ENCODE results near the gene OBP2B. TPM values are rescaled to one million over a fixed set of nuclear protein-coding genes. Genes with fewer than 3 reads are reported as not detected.

The OBP2B gene
- total and polyA plus RNA-seq, 3 donors from 2014 or later, result 34.0 to 53.0 (median 35.1) TPM

DNA sequence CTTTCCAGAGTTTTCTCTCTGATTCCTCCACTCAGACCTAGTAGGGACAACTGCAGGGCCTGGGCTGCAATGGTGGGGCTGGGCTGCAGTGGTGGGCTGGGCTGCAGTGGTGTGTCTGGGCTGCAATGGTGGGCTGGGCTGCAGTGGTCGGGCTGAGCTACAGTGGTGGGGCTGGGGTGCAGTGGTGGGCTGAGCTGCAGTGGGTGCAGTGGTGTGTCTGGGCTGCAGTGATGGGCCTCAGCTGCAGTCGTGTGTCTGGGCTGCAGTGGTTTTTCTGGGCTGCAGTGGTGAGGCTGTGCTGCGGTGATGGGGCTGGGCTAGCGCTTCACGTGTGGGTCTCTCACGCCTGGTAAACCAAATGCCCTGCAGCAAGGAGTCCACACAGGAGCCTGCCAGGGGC is 38.6 kb upstream of the OBP2B start:
- Histone ChIP-seq H3K36me3 (ENCODE audit: low read depth, missing control alignments) (no peaks in the 10 kb centered on the region), H3K27ac (no peak overlapping the region), H3K9me3 (no peaks in the 10 kb centered on the region), H3K4me3 (no peak overlapping the region), H3K4me1 (no peaks in the 10 kb centered on the region), H3K27me3 (no peaks in the 10 kb centered on the region)
- TF ChIP-seq POLR2A (IDR thresholded peaks at IDR 0.05), result no peak
- TF ChIP-seq, protein P1, sequence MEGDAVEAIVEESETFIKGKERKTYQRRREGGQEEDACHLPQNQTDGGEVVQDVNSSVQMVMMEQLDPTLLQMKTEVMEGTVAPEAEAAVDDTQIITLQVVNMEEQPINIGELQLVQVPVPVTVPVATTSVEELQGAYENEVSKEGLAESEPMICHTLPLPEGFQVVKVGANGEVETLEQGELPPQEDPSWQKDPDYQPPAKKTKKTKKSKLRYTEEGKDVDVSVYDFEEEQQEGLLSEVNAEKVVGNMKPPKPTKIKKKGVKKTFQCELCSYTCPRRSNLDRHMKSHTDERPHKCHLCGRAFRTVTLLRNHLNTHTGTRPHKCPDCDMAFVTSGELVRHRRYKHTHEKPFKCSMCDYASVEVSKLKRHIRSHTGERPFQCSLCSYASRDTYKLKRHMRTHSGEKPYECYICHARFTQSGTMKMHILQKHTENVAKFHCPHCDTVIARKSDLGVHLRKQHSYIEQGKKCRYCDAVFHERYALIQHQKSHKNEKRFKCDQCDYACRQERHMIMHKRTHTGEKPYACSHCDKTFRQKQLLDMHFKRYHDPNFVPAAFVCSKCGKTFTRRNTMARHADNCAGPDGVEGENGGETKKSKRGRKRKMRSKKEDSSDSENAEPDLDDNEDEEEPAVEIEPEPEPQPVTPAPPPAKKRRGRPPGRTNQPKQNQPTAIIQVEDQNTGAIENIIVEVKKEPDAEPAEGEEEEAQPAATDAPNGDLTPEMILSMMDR (IDR thresholded peaks at IDR 0.05), result no peak
- DNase-seq, result no peak
- WGBS, 2 donors, result 87 to 90% methylated on average over 6 of the region's 6 CpGs
- intact Hi-C loops (cut with DNase I; ENCODE audit: low total_unique reads), result no loop called here

DNA sequence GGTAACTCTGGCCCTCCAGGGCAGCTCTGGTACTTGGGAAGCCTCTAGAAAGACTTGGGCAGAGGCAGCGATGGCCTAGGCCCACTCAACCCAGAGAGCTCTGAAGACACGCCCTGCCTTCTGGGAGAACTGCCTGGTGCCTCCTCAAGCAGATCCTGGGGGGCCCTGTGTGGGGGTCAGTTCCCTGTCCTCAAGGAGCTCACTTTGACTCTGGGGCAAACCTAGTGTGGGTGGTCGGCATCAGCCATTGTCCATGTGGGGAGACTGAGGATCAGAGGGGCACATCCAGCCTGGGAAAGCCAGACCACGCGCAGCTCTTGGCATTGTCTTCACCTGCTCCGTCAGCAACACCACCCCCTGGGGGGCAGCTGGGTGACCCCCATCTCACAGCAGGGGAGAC is 37.9 kb upstream of the OBP2B start:
- intact Hi-C loops (cut with DNase I; ENCODE audit: low total_unique reads), result no loop called here
- Histone ChIP-seq H3K27me3 (no peaks in the 10 kb centered on the region), H3K4me1 (no peaks in the 10 kb centered on the region), H3K9me3 (no peaks in the 10 kb centered on the region), H3K4me3 (no peak overlapping the region), H3K36me3 (ENCODE audit: low read depth, missing control alignments) (no peaks in the 10 kb centered on the region), H3K27ac (no peak overlapping the region)
- DNase-seq, result no peak
- WGBS, 2 donors, result 92 to 100% methylated on average over 4 to 6 of the region's 6 CpGs
- TF ChIP-seq POLR2A (IDR thresholded peaks at IDR 0.05), result no peak
- TF ChIP-seq, protein P1 (IDR thresholded peaks at IDR 0.05), result no peak

DNA sequence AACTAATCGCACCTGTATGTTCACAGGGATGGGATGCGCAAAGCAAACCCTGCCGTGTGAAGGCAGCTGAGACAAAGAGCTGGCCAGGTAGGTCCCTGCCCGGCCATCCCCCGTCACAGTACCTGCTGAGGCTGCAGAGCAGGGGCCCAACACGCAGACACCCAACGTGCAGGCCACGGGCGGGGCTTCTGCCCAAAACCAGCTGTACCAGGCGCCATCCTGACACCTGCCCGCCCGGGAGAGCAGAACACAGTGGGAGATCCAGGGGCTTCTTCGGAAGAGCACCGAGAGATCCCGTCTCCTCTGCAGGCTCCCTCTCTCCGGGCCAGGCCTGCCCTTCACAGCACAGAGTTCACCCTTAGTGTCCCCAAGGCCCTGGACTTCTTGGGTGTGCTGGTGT is 37.5 kb upstream of the OBP2B start:
- H3K4me3 ChIP-seq, result no peak overlapping the region
- DNase-seq, result no peak
- no peaks in the 10 kb centered on the region for H3K36me3 ChIP-seq (ENCODE audit: low read depth, missing control alignments)
- H3K27ac ChIP-seq, result no peak overlapping the region
- 89 to 96% methylated on average over 6 to 16 of the region's 16 CpGs for WGBS, 2 donors
- TF ChIP-seq POLR2A (IDR thresholded peaks at IDR 0.05), result no peak
- TF ChIP-seq, protein P1 (IDR thresholded peaks at IDR 0.05), result no peak
- no peaks in the 10 kb centered on the region for H3K4me1 ChIP-seq
- no peaks in the 10 kb centered on the region for H3K9me3 ChIP-seq
- intact Hi-C loops (cut with DNase I; ENCODE audit: low total_unique reads), result no loop called here
- H3K27me3 ChIP-seq, result no peaks in the 10 kb centered on the region

DNA sequence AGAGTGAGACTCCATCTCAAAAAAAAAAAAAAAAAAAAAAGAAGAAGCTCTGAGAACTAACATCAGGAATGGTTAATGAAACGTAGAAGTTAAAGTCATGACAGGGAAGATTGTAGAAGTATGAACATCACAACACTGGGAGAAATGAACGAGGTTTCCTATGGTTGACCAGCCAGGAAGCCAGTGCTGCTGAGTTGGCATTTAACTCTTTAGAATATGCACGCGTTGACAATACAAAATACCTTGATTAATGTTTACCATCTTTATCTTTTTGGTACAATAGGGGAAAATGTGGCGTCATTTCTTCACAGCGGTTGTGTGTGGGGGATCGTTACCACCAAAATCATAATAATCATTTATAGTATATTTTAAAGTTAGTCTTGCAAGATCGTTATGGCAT is 33.9 kb upstream of the OBP2B start:
- Histone ChIP-seq H3K9me3 (no peaks in the 10 kb centered on the region), H3K27ac (no peak overlapping the region), H3K27me3 (no peaks in the 10 kb centered on the region), H3K4me3 (no peak overlapping the region), H3K4me1 (peaks cover 5% of the 10 kb centered on the region), H3K36me3 (ENCODE audit: low read depth, missing control alignments) (no peaks in the 10 kb centered on the region)
- intact Hi-C loops (cut with DNase I; ENCODE audit: low total_unique reads), result no loop called here
- TF ChIP-seq POLR2A (IDR thresholded peaks at IDR 0.05), result no peak
- TF ChIP-seq, protein P1 (IDR thresholded peaks at IDR 0.05), result no peak
- 79 to 80% methylated on average over 8 of the region's 8 CpGs for WGBS, 2 donors
- DNase-seq, result no peak

DNA sequence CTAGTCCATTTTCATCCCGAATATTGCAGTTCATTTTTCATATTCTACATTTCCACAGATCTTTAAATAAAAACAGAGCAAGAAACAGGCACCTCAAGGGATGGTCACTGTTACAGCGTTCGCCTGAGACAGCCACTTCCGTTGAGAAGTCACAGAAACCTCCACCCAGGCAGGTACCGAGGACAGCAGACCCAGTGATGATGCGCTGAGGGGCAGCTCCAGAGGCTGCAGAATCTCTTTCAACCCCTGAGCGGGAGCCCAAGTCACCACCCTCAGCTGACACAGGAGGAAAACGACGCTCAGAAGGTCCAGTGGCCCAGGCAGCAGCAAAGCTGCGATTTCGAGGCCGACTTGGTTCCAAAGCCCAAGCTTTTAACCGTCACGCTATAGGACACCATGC is 33.2 kb upstream of the OBP2B start:
- no peaks in the 10 kb centered on the region for H3K9me3 ChIP-seq
- 90 to 95% methylated on average over 14 of the region's 14 CpGs for WGBS, 2 donors
- H3K36me3 ChIP-seq (ENCODE audit: low read depth, missing control alignments), result no peaks in the 10 kb centered on the region
- intact Hi-C loops (cut with DNase I; ENCODE audit: low total_unique reads), result no loop called here
- no peak for TF ChIP-seq POLR2A (IDR thresholded peaks at IDR 0.05)
- TF ChIP-seq, protein P1 (IDR thresholded peaks at IDR 0.05), result no peak
- no peak overlapping the region for H3K4me3 ChIP-seq
- no peak overlapping the region for H3K27ac ChIP-seq
- no peak for DNase-seq
- peaks cover 10% of the 10 kb centered on the region for H3K4me1 ChIP-seq
- no peaks in the 10 kb centered on the region for H3K27me3 ChIP-seq

Data from testis (tissue), 3 donors.